Measurements from ENCODE around the gene TMEM200A.

TMEM200A gene

GRCh38 chr6:130379223-130379622 lies 13.4 kb downstream of the TMEM200A start:
- DNase-seq = no peak

DNA sequence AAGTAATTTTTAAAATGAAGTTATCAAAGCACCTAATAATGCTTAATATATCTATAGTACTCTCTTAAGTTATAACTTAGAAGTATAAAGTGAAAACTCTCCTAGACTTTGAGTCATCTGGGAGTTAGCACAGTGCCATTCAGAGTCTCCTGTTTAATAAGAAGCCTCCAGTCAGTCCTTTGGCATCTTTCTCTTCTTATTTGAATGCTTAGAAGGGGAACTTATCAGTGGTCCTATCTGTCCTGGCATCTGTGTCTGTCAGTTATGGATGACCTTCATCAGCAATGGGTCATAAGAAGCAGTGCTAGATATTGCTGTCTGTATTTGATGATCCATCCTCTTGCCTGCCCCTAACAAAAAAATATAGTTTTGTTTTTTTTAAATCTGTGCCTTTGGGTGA lies 15.2 kb downstream of the TMEM200A start:
- DNase-seq = no peak

- peak; percentile 10 for DNase-seq
Measured at GRCh38 chr6:130381459-130382380, 15.9 kb downstream of the TMEM200A start.

DNA sequence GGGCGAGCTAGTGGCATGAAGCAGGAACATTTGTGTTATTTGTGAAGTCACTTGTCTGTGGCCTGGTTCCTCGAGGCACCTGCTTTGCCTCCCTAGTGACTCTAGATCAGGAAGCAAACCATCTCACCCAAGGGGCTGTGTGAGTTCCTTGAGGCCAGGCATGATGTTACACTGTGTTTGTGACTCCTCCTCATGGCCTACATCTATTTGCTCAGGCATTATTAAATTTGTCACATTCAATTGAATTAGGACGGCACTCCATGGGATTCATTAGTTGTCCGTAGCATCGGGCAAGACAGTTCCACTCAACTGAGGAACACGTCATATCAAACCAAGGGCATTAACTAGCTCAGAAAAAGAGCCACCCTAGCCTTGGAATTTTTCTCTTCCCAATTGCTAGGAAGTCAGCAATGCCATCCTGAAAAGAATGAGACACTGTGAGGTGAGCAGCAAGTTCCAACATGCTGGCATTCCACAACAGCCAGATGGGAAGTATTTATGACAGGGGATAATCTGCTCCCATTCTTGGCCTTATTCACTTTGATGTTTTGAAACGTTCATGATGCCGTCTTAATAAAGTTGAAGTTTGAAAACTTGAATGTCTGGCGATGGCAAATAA lies 17.2 kb downstream of the TMEM200A start:
- DNase-seq = no peak

- DNase-seq = no peak
Measured at GRCh38 chr6:130385064-130385695, 19.4 kb downstream of the TMEM200A start.

- DNase-seq = no peak
Measured at GRCh38 chr6:130389142-130389541, 23.3 kb downstream of the TMEM200A start.

DNA sequence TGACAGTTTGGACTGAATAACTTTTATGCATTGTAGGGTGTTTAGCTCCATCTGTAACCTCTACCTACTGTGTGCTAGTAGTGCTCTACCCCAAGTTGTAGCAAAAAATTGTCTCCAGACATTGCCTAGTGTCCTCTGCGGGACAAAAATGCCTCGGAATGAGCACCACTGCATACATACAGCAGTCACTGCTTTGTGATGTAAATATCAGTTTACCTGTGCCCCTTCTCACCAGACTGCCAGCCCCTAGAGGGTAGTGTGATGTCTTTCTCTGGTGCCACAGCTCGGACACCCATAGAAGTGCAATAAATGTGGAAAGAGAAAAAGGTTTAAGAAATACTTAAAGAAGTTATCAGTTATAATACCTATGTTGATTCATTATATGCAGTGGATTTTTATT lies 25.1 kb downstream of the TMEM200A start:
- no peak for DNase-seq

GRCh38 chr6:130393306-130393705 lies 27.5 kb downstream of the TMEM200A start:
- DNase-seq = no peak

DNA sequence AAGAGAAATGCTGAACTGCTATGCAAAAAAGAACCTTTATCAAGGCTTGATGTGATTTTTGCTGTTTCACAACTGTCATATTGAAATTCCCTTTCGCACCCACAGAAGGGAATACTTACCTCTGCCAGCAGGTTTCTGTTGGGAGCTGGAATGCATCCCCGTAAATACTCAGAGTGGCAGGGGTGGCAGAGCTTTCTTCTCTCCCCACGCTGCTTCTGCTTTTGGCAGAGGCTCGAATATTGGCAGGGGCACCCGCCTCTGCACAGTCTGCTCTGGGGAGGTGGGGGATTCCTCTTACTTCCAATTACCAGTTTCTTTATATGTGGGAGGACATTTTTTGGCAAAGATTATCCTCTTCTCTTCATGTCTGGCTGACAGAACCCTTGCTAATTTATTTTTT lies 28.4 kb downstream of the TMEM200A start:
- DNase-seq = no peak

- no peak for DNase-seq
Measured at GRCh38 chr6:130395164-130395563, 29.3 kb downstream of the TMEM200A start.

DNA sequence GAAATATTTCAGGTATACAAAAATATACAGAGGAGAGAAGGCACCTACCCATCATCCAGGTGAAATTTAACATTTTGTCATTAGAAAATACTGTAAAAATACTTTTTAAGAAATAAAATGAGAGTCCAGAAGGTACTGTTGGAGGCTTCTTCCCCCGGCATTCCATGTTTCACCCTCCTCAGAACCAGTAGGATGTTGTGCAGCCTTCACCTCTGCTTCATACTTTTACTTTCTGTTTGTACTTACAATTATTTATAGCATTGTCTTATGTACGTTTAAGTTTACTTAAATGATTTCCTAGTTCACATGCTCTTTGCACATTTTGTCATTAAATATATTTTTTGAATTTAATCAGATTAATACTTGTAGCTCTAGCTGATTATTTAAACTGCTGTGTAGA lies 30.9 kb downstream of the TMEM200A start:
- no peak for DNase-seq

- no peak for DNase-seq
Measured at GRCh38 chr6:130405549-130405948, 39.7 kb downstream of the TMEM200A start.

DNA sequence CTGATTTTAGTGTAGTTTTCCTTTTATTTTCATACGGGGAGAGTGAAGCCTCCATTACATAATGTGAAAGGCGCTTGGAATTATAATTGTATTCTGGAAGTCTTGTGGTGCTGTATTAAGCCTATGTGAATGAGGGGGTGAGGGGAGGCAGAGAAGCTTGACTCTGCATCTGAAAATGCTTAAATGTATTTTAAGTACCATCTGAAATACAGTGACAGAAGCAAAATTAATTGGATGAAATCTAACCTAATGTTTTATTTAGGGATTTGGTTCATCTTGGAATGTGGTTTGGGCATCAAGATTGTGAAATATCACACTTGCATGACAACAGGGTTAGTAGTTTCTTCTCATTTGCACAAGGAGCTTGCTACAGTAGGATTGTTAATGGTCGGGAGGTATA lies 41.2 kb downstream of the TMEM200A start:
- no peak for DNase-seq

DNA sequence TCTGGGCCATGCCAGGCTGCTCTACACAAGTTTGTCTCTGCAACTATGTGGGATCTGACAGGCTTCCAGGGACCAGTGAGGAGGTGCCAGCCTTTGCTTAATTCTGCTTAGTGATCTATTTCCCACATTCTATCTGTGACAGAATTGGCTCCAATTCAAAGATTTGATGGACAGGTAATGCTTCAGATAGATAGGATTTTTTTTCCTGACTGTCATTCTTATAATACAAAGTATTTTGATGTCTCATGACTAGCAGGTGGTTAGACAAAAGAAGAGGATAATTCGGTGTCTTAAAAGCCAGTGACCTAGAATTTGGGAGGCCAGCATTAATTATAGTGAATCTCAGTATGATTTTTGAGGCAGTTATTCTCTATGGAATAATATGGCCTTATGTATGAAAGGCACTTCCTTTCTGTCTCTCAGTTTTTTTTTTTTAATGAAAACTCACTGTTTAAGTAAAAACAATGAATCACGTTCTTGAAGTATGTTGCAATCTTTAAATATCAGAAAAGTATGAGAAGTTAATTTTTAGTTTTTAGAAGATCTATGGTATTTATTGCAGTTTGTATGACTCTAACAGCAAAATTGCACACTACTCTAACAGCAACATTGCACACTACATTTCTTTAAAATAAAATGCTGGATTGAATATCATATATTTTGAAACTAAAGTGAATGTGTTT lies 43.7 kb downstream of the TMEM200A start:
- DNase-seq = no peak

GRCh38 chr6:130411481-130411880 lies 45.7 kb downstream of the TMEM200A start:
- no peak for DNase-seq

GRCh38 chr6:130412556-130413290 lies 46.9 kb downstream of the TMEM200A start:
- DNase-seq = no peak

DNA sequence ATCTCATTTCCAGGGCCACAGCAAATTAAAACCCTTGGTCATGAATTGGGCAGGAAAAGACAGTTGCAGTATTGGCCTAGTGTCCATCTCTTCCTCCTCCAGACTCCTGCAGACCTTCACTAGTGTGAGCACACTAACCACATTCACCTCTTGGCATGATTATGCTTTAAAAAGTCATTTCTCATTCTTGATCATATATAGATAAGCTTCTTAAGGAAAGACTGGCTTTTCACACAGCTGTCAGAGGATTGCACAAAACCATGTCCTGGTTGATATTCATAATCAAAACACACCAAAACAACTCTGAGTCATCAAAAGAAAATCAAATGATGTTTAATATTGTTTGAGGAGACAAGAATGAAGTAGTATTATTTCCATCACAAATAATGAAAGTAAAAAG lies 52.1 kb downstream of the TMEM200A start:
- DNase-seq = no peak

DNA sequence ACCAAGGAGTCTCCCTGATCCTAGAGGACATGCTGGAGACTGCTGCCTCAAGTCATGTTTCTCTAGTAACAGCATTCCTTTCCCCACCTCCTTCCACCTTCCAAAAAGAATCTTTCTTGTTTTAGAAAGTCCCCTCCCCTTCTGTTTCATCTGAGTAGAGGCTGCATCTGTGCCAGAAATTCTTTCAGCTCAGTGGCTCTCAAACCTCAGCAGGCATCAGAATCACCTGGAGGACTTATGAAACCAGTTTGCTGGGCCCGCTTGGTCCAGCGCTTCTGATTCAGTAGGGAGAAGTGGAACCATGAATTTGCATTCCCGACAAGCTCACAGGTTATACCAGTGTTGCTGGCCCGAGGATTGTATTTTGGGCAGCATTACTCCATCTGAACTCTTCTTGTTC lies 55.1 kb downstream of the TMEM200A start:
- DNase-seq = no peak

- no peak for DNase-seq
Measured at GRCh38 chr6:130421585-130421984, 55.8 kb downstream of the TMEM200A start.

DNA sequence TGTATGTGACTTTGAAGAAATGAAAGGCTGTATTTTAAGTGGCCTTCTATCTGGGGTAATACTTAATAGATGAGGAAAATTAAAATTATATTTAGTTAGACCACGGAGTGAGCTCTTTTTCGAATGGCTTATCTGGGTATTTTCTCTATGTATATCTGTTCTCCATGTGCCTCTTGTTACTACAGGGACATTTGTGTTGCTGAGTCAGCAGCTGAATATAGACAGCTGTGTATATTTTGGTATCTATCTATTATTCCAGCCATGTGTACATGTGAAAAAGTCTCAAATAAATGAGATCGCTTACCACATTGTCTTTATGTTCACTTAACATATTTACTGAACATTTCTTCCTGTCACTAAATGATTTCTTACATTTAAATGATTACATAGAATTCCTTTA lies 57.2 kb downstream of the TMEM200A start:
- DNase-seq = no peak

DNA sequence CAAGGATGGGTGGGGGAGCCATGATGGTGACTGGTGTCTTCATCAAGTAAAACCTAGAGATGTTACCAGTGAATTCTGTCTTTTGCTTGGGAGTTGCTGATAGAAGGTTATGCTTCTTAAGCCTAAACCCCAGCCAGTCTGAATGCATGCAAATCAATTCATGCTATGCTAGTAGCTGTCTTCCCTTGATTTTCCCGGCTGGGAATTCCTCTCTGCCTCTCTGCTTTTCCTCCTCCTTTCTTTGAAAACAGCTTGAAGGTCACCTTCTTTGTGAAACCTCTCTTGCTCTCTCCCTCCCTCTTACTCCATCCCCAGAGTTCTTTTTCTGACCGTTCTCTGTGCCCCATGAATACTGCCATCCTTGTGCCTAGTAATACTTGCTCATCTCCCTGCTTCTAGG lies 58.9 kb downstream of the TMEM200A start:
- no peak for DNase-seq

DNA sequence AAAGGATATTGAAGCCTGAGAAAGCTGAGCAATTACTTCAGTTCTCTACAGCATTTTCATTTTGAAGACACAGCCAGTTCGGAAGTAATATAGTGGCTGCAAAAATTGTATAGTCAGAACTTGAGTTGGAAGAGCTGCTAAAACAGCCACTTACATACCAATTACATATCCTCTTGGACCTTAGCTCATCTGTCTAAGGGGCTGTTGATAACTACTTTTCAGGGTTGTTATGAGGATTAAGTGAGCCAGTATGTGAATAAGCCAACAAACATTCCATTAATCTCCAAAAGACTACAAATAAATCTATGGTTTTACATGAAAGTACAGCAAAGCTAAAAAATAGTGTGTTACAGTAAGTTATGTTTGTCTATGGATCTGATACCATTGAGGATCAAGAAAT lies 59.7 kb downstream of the TMEM200A start:
- DNase-seq = no peak
